Mammary epithelial cell (primary cell): ENCODE measurements around the gene ZNF784.

ENCODE experiments used
- EZH2 ChIP-seq: IDR thresholded peaks from 2 replicates; pipeline ENCODE4 v1.6.1; 2012; ENCODE audit warnings: low read length, inconsistent platforms, borderline replicate concordance
- TF ChIP-seq, protein P1 (sequence below), 2 donors: IDR thresholded peaks in 1 of 2; conservative IDR thresholded peaks in 1 of 2; 2 replicates each; pipeline ENCODE4 v1.5.1; 2011 to 2012; ENCODE audit warnings: inconsistent platforms in 2 of 2, low read length in 2 of 2, mild to moderate bottlenecking in 2 of 2, control low read depth in 1 of 2, low read depth in 1 of 2; ENCODE audit not compliant: insufficient read depth in 1 of 2; ENCODE audit errors: extremely low read depth in 1 of 2

DNA sequence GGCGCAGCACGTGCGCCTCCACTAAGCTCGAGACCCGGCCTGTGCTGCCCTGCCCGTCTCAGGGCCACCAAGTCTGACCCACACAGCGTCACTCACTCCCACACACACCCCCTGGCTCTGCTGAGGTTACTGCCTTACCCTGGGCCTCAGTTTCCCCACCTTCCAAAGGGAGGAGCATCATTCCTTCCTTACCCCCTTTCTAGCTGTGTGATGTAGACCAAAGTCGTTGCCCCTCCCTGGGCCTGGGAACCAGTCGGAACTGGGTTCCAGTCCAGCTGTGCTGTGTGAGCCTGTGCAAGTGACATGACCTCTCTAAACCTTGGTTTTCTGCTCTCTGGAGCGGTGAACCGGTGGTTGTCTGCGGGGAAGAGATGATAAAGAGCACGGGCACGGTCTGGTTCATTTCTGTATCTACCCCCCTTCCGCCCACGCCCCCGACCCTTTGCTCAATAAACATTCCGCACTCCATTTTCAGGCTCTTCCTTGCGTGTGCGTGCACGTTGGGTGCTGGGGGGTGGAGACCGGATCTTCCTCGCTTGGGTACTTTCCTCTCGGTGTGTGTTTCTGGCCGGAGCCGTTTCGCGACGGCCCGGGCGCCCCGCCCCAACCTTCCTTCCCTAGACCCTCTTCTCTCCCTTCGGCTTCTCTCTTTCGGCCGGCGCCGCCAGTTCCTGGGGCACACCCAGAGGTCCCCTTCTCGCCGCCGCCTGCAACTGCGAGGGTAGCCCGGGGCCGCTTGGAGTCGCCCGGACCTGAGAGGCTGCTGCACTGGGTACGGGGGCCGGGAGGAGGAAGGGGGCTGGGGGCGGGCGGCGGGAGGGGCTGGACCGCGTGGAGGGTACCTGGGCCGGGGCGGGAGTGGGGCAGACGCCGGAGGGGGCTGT, 18.9 kb upstream of the ZNF784 start, which contains the start of gene ZNF581:
- TF ChIP-seq, protein P1, sequence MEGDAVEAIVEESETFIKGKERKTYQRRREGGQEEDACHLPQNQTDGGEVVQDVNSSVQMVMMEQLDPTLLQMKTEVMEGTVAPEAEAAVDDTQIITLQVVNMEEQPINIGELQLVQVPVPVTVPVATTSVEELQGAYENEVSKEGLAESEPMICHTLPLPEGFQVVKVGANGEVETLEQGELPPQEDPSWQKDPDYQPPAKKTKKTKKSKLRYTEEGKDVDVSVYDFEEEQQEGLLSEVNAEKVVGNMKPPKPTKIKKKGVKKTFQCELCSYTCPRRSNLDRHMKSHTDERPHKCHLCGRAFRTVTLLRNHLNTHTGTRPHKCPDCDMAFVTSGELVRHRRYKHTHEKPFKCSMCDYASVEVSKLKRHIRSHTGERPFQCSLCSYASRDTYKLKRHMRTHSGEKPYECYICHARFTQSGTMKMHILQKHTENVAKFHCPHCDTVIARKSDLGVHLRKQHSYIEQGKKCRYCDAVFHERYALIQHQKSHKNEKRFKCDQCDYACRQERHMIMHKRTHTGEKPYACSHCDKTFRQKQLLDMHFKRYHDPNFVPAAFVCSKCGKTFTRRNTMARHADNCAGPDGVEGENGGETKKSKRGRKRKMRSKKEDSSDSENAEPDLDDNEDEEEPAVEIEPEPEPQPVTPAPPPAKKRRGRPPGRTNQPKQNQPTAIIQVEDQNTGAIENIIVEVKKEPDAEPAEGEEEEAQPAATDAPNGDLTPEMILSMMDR (conservative IDR thresholded peaks at IDR 0.05 in 1 of 2, IDR thresholded peaks at IDR 0.05 in 1 of 2; ENCODE audit: extremely low read depth in 1 of 2, insufficient read depth in 1 of 2, low read depth in 1 of 2, low read length in 2 of 2), result no peak
- no peak for TF ChIP-seq EZH2
